Measurements from ENCODE around the gene NCOR1. TPM values are rescaled to one million over a fixed set of nuclear protein-coding genes. Genes with fewer than 3 reads are reported as not detected.

The NCOR1 gene
- total RNA-seq, 4 donors from 2014 or later, result 321 to 561 (median 467) TPM

DNA sequence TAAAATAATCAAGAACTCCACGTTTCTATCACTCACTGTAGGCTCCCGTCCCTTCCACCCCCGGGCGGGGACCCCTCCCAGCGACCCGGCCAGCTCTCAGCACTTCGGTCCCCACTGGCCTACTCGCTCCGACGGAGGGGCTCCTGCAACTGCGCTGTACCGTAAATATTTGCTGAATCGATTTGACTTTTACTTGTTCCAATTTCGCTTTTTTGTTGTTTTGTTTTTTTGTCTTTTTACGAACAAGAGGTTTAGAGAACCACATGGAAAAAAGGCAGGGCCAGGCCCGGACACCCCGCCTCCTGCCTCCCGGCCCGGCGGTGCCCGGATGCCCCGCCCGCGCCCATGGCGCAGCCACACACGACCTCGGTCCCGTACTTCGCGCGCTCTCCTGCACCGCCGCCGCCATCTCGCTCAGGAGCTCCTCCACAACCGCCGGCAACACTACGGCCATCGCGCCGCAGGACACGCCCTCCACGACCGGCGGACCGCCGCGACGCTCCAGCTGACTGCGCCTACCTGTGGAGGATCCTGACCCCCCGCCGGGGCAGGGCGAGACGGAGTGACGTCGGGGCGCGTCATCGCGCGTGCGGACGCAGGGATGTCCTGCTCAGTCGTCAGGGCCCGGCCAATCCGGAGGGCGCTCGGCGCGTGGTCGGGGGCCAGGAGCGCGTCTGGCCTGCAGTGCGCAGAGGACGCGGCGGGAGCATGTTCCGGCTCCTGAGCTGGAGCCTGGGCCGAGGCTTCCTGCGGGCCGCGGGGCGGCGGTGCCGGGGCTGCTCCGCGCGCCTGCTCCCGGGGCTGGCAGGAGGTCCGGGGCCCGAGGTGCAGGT is 216.0 kb downstream of the NCOR1 start, which contains the start of the genes TTC19 and ZSWIM7:
Gene TTC19, plus strand, starts transcription at position 684 of the 833 bp plus-strand sequence. Its CDS starts 25 bp downstream, at position 709.
Gene ZSWIM7, minus strand, starts transcription at position 564 of the 833 bp plus-strand sequence. Its CDS starts 110 bp downstream, at position 454.
- H3K36me3 ChIP-seq, result peaks cover 0 to 32% (median 0%) of the 10 kb centered on the region in 3 donors

DNA sequence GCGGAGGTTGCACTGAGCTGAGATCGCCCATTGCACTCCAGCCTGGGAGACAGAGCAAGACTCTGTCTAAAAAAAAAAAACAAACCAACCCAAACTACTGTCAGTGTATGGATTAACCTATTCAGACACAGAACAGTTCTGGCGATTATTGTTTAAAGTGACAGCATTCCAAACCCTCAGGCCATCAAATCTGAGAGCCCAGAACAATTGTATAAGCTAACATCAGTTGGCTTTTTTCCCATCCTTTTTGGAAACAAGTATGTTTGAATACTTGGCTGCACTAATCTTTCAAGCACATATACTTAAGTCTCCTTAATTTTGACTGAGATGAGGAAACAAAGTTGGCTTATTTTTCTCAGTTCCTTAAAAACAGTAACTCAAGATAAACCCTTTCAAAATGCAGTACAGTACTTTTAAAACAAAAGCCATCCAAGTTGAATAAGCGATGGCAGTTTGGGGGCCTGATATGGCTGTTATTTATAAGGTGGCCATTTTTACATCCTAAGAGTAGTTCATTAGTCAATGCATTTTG is 217.2 kb downstream of the NCOR1 start:
- H3K27ac ChIP-seq, result peak overlapping the region in 1 of 4 donors; percentile 96
- H3K9me3 ChIP-seq, result peaks cover 0 to 5% (median 0%) of the 10 kb centered on the region in 4 donors
- H3K36me3 ChIP-seq, result peaks cover 0 to 24% (median 0%) of the 10 kb centered on the region in 3 donors
- H3K27me3 ChIP-seq, result no peaks in the 10 kb centered on the region
- H3K4me3 ChIP-seq, result no peak overlapping the region
- no peak for DNase-seq
- peaks cover 0 to 13% (median 9%) of the 10 kb centered on the region in 4 donors for H3K4me1 ChIP-seq
- no peak for TF ChIP-seq POLR2A (IDR thresholded peaks at IDR 0.05)
- TF ChIP-seq, protein P1, sequence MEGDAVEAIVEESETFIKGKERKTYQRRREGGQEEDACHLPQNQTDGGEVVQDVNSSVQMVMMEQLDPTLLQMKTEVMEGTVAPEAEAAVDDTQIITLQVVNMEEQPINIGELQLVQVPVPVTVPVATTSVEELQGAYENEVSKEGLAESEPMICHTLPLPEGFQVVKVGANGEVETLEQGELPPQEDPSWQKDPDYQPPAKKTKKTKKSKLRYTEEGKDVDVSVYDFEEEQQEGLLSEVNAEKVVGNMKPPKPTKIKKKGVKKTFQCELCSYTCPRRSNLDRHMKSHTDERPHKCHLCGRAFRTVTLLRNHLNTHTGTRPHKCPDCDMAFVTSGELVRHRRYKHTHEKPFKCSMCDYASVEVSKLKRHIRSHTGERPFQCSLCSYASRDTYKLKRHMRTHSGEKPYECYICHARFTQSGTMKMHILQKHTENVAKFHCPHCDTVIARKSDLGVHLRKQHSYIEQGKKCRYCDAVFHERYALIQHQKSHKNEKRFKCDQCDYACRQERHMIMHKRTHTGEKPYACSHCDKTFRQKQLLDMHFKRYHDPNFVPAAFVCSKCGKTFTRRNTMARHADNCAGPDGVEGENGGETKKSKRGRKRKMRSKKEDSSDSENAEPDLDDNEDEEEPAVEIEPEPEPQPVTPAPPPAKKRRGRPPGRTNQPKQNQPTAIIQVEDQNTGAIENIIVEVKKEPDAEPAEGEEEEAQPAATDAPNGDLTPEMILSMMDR (IDR thresholded peaks at IDR 0.05), result no peak

More for the DNA sequence above, 216.0 kb downstream of the NCOR1 start, which contains the start of the genes TTC19 and ZSWIM7:
- no peaks in the 10 kb centered on the region for H3K27me3 ChIP-seq
- peaks cover 0 to 5% (median 0%) of the 10 kb centered on the region in 4 donors for H3K9me3 ChIP-seq
- peak within 1 kb of the TSS; percentile 90 to 99 (median 96) for H3K27ac ChIP-seq
- peaks cover 0 to 13% (median 9%) of the 10 kb centered on the region in 4 donors for H3K4me1 ChIP-seq
- H3K4me3 ChIP-seq, result peak within 1 kb of the TSS; percentile 67 to 91 (median 78)
- DNase-seq, result peak; percentile 97 to 99 (median 99)
- TF ChIP-seq, protein P1 (IDR thresholded peaks at IDR 0.05), result peak in 1 of 6 experiments; percentile 28
- TF ChIP-seq POLR2A (IDR thresholded peaks at IDR 0.05), result peak; percentile 97

DNA sequence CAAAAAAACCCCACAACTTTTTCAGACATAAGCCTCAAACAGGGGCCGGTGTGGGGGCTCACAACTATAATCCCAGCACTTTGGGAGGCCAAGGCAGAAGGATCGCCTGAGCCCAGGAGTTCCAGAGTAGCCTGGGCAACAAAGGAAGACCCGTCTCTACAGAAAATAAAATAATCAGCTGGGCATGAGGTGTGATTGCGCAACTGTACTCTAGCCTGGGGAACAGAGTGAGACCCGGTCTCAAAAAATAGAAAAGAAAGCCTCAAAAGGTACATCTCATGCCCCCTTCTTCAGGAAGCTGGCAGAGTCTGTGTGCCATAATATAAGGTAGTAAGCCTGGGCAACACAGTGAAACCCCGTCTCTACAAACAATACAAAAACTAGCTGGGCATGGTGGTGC is 219.0 kb downstream of the NCOR1 start:
- no peak overlapping the region for H3K27ac ChIP-seq
- no peak overlapping the region for H3K4me3 ChIP-seq
- DNase-seq, result no peak
- H3K27me3 ChIP-seq, result no peaks in the 10 kb centered on the region
- peaks cover 0 to 11% (median 8%) of the 10 kb centered on the region in 4 donors for H3K4me1 ChIP-seq
- H3K36me3 ChIP-seq, result peaks cover 0 to 6% (median 0%) of the 10 kb centered on the region in 3 donors
- TF ChIP-seq, protein P1 (IDR thresholded peaks at IDR 0.05), result no peak
- TF ChIP-seq POLR2A (IDR thresholded peaks at IDR 0.05), result no peak
- no peaks in the 10 kb centered on the region for H3K9me3 ChIP-seq

DNA sequence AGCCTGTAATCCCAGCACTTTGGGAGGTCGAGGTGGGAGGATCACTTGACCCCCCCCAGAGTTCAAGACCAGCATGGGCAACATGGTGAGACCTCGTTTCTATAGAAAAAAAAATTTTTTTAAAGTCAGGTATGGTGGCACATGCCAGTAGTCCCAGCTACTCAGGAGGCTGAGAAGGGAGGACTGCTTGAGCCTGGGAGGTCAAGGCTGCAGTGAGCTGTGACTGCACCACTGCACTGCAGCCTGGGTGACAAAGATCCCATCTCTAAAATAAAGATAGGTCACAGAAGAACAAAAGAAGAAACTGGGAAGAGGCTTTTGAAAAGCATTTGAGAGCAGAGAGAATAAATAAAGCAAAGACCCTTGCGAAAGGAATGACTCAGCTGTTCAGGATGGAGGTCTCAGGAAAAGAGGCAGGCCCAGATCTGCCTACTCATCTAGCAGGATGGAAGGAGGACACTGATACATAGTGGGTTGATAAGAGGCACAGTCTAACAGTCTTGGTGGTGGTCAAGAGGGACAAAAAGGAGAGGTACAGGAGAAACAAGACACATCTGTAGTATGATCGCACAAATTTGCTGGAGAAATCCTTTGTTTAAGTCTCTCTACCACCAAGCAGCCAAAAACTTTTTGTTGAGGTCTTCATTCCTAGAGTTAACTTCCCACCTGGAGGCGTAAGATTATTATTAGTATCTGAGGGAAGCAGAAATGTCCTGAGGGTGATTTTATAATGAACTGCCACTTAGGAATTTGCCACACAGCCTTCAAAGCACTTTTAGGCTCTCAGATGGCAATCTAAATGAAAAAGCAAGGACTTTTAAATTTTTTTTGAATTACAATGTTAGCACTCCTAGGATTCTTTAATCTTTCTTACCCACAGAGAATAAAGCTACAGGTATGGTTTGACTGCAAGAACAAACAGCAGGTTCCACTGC is 233.4 kb downstream of the NCOR1 start:
- Histone ChIP-seq H3K27ac (peak overlapping the region in 2 of 4 donors; percentile 2 to 27), H3K9me3 (no peaks in the 10 kb centered on the region), H3K36me3 (peaks cover 0 to 61% (median 0%) of the 10 kb centered on the region in 3 donors), H3K4me3 (no peak overlapping the region), H3K27me3 (no peaks in the 10 kb centered on the region), H3K4me1 (no peaks in the 10 kb centered on the region)
- no peak for TF ChIP-seq POLR2A (IDR thresholded peaks at IDR 0.05)
- TF ChIP-seq, protein P1 (IDR thresholded peaks at IDR 0.05), result no peak
- DNase-seq, result no peak

DNA sequence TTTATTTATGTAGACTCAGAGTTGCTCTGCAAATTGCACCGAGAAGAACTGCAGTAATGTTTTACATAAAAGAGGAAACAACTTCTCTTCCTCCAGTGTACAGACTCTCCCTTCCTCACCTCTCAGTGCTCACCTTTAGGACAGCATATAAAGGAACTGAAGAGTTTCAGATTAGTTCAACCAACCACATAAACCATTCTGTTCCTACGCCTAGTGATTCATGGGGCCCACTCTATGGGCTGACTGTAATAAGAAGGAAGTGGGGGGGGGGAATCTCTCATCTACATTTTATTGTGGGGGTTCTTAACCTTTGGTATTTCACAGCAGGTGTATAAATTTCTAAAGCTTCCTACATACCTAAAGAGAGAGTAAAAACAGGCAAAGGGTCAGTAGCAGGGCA is 234.1 kb downstream of the NCOR1 start:
- Histone ChIP-seq H3K27me3 (no peaks in the 10 kb centered on the region), H3K4me3 (no peak overlapping the region), H3K27ac (peak overlapping the region in 2 of 4 donors; percentile 2 to 27), H3K4me1 (no peaks in the 10 kb centered on the region), H3K36me3 (peaks cover 0 to 61% (median 0%) of the 10 kb centered on the region in 3 donors), H3K9me3 (no peaks in the 10 kb centered on the region)
- TF ChIP-seq, protein P1 (IDR thresholded peaks at IDR 0.05), result no peak
- TF ChIP-seq POLR2A (IDR thresholded peaks at IDR 0.05), result no peak
- DNase-seq, result no peak
